Activated T-helper 2 cell treated with anti-CD3 and anti-CD28 coated beads, Interferon-gamma antibody, Interleukin-2, Interleukin-4, amounts not matched to agents 10 μg/mL and 5 μg/mL and 100 μg/mL, durations not matched to agents 14 hours and 24 hours and 36 hours (primary cell): ENCODE results near the gene SHOX. TPM values are rescaled to one million over a fixed set of nuclear protein-coding genes. Genes with fewer than 3 reads are reported as not detected.

Experiments
- DNase-seq: peaks from one replicate; pipeline ENCODE4 v3.0.0; 2021; ENCODE audit warnings: low spot score
- H3K27ac Mint-ChIP-seq: one replicate; pipeline ENCODE4 v1.8.0; 2021; ENCODE audit warnings: mixed read lengths
- H3K27me3 Mint-ChIP-seq: one replicate; pipeline ENCODE4 v1.8.0; 2021; ENCODE audit warnings: low read depth, mixed read lengths
- H3K36me3 Mint-ChIP-seq: one replicate; pipeline ENCODE4 v1.8.0; 2021; ENCODE audit warnings: low read depth, mixed read lengths
- H3K4me1 Mint-ChIP-seq: one replicate; pipeline ENCODE4 v1.8.0; 2021; ENCODE audit warnings: low read depth, mixed read lengths
- H3K4me3 Mint-ChIP-seq: one replicate; pipeline ENCODE4 v1.8.0; 2021; ENCODE audit warnings: low read depth, mild to moderate bottlenecking, moderate library complexity, mixed read lengths
- H3K9me3 Mint-ChIP-seq: one replicate; pipeline ENCODE4 v1.8.0; 2021; ENCODE audit warnings: mixed read lengths
- intact Hi-C: fragments of 100-400 bp; cut with micrococcal nuclease; formaldehyde crosslinking; loops from one replicate; pipeline ENCODE4 v1.15.1; 2023
- total RNA-seq: library from RNA; stranded (reverse); gene quantifications from 2 replicates; pipeline ENCODE4 v1.2.3, GENCODE V29; 2022

The SHOX gene
- total RNA-seq, 1 donor from 2014 or later, result not detected

DNA sequence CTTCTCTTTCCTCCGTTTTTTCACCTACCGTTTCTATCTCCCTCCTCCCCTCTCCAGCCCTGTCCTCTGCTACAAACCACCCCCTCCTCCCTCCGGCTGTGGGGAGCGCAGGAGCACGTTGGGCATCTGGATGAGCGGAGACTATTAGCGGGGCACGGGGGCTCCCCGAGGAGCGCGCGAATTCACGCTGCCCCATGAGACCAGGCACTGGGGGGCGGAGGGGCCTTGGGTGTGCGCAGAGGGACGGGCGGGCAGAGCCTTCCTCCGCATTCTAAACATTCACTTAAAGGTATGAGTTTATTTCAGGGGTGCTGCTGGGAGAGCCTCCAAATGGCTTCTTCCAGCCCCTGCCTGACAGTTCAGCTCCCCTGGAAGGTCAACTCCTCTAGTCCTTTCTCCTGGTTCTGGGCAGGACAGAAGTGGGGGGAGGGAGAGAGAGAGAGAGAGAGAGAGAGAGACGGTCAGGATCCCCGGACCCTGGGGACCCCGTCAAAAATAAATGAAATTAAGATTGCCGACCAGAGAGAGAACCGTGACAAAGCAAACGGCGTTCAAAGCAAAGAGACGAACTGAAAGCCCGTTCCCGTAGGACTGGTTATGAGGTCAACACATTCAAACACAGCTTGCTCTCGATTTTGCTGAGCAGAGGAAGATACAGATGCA lies 5.0 kb downstream of the SHOX start:
- Mint-ChIP-seq H3K9me3 (no peaks in the 10 kb centered on the region), H3K4me3 (no peak overlapping the region), H3K27ac (no peak overlapping the region), H3K36me3 (no peaks in the 10 kb centered on the region), H3K4me1 (no peaks in the 10 kb centered on the region), H3K27me3 (peaks cover 59% of the 10 kb centered on the region)
- intact Hi-C loops, result loop anchor here (2.0 kb wide), 1 partner anchor 15 kb away; no protein-coding TSS in a partner anchor
- DNase-seq, result no peak

DNA sequence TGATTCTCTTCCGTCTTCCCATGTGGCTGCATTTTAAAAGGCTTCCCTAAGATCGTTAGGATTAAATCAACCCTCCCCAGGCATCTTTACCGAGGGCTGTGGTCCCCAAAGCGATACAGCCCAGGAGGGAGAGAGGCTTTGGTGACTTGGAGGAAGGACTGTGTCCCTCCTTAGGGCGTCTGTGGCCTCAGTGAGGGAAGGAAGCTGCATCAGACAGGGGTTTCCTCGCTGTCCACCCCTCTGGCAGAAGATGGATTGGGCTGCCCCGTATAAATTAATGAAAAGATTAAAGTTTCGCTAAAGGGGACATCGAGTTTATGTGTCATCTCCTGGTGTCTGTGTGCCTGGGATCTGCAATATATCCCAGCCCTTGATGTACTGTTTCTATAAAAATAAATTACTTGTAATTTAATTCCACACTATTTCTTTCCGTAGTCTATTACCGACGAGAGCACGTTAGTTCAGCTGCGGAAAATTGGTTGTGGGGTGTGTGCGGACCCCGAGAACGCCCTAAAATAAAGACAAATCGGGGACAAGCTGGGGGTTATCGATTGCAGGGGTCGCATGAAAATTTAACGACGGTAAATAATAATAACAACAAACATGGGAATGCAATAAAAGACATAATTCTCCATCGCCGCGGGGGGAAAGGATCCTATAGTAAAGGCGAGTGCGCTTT lies 6.5 kb downstream of the SHOX start:
- Mint-ChIP-seq H3K9me3 (no peaks in the 10 kb centered on the region), H3K27ac (no peak overlapping the region), H3K4me3 (no peak overlapping the region), H3K36me3 (no peaks in the 10 kb centered on the region), H3K27me3 (peaks cover 48% of the 10 kb centered on the region), H3K4me1 (no peaks in the 10 kb centered on the region)
- no peak for DNase-seq
- intact Hi-C loops, result no loop called here

DNA sequence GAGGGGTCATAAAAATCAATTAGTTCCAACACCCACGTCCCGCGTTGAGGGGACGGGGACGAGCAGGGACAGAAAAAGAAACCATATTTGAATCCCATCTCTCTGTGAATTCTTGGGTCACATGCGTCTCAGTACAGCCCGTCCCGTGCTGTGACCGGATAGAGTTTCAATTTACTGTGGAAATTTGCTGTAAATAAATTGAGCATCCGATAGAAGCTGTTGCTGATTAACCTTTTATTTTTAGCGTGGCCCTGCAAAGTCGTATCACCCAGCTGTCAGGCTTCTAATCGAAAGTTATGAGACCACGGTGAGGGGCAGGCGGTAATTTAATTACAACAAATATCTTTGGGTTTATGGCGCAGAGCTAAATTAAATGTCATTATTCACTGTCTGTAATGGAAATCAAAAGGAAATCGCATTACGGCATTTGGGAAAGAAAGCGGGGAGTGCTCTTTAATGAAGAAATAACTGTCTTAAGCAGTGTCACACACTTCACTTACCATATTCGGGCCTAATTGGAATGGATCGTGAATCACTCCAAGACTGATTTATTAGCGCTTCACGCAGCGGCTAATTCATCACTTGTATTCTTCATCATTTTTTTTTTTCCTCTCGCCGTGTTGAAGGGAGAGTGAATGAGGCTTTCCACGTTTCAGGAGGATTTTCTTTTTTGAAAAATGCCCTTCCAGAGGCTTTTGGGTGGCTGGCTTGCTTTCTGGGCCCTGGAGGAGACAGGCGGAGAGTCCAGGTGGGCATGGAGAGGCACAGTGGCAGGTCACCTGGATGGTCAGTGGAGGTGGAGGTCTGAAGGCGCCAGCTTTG lies 7.3 kb downstream of the SHOX start:
- Mint-ChIP-seq H3K4me1 (no peaks in the 10 kb centered on the region), H3K27ac (no peak overlapping the region), H3K4me3 (no peak overlapping the region), H3K9me3 (no peaks in the 10 kb centered on the region), H3K27me3 (peaks cover 44% of the 10 kb centered on the region), H3K36me3 (no peaks in the 10 kb centered on the region)
- intact Hi-C loops, result no loop called here
- DNase-seq, result no peak

DNA sequence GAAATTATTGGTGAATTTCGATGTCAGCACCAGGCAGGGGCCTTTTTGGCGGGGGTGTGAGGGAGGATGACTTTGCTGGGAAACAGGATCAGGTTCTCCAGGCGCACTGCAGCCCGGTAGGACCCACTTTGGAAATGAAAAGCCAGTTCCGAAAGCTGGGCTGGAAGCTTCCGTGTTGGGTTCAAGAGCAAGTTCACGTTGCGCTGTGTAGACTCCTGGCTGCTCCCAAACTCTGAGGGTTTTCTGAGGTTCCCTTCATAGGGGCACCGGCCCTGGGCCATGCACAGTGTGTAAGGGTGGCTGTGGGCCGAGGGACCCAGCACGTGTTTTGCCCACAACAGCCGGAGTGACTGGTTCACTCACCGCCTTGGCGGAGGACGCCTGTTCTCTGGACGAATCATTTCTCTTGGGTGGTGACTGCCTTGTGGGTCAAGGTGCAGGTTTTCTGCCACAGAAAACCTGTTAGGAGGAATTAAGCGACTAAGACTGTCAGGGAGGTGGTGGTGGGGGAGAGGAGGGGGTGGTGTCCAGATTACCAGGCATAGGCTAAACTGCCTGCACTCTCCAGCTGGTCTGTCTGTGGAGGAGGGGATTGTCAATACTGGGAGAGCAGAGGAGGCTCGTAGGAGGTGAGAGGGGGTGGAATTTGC lies 8.0 kb downstream of the SHOX start:
- Mint-ChIP-seq H3K27me3 (peaks cover 40% of the 10 kb centered on the region), H3K9me3 (no peaks in the 10 kb centered on the region), H3K27ac (no peak overlapping the region), H3K4me3 (no peak overlapping the region), H3K4me1 (no peaks in the 10 kb centered on the region), H3K36me3 (no peaks in the 10 kb centered on the region)
- intact Hi-C loops, result no loop called here
- DNase-seq, result no peak

DNA sequence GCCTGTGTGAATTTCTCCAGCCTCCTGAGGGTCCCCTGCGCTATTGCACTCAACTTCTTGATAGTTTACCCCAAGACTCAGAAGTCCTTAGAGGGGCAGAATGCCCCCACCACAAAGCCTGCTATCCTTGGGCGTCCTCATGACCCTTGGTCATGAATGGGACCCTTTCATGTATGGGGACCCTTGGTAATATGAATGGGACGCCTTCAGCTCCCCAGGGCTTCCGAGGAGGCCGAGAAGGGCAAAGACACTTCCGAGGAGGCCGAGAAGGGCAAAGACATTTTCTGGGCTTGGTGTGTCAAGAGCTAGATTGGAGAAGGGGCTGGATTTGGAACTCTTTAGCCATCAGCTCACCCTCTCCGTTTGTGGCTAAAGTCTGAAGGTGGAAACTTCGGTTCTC lies 8.6 kb downstream of the SHOX start:
- intact Hi-C loops, result no loop called here
- Mint-ChIP-seq H3K4me1 (no peaks in the 10 kb centered on the region), H3K9me3 (no peaks in the 10 kb centered on the region), H3K27me3 (peaks cover 36% of the 10 kb centered on the region), H3K27ac (no peak overlapping the region), H3K36me3 (no peaks in the 10 kb centered on the region), H3K4me3 (no peak overlapping the region)
- DNase-seq, result no peak

DNA sequence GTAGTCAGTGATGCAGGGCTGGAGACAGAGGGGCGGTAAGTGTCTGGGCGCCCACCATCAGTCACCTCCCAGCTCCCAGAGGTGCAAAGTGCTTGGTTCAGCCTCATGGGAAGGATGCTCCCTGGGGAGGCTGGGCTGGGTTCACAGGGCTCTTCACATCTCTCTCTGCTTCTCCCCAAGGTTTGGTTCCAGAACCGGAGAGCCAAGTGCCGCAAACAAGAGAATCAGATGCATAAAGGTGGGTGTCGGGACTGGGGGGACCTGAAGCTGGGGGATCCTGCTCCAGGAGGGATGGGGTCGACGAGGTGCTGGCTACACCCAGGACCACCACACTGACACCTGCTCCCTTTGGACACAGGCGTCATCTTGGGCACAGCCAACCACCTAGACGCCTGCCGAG lies 10.1 kb downstream of the SHOX start:
- Mint-ChIP-seq H3K4me3 (no peak overlapping the region), H3K9me3 (no peaks in the 10 kb centered on the region), H3K27ac (no peak overlapping the region), H3K4me1 (no peaks in the 10 kb centered on the region), H3K36me3 (no peaks in the 10 kb centered on the region), H3K27me3 (peaks cover 37% of the 10 kb centered on the region)
- DNase-seq, result no peak
- intact Hi-C loops, result no loop called here

DNA sequence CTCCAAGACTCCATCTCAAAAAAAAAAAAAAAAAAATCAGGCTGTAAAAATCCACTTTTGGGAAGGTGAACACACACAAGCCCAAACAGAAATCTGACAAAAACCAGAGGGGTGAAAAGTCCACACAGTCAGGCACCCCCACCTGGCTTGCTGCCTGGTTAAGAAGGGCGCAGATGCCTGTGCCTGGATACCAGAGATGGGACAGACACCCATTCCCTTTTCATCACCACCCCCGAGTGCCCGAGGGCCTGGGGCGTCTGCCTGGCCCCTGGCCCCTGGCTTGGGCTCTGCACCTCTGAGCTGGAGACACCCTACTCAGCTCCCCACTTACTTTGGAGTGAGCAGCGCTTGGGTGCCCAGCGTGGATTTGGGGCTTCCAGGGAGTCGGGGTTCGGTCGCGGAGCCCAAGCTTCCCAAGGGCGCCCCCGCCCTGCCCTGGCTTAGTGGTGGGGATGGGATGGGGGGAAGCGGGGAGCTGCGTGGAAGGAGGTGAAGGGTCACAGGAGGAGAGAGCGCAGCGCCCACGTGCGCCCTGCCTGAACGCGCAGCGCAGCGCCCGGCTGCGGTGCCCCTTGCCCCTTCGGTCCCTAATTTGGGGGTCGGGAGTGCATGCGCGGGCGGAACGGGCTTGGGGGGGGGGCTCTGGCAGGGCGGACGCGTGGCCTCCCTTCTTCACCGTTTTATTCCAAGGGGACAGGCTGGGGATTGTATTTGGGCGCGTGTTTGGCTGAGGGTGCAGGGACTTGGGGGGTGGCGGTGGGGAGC lies 11.3 kb downstream of the SHOX start:
- H3K4me3 Mint-ChIP-seq, result no peak overlapping the region
- H3K9me3 Mint-ChIP-seq, result no peaks in the 10 kb centered on the region
- intact Hi-C loops, result no loop called here
- DNase-seq, result no peak
- peaks cover 41% of the 10 kb centered on the region for H3K27me3 Mint-ChIP-seq
- no peaks in the 10 kb centered on the region for H3K36me3 Mint-ChIP-seq
- H3K27ac Mint-ChIP-seq, result no peak overlapping the region
- no peaks in the 10 kb centered on the region for H3K4me1 Mint-ChIP-seq

DNA sequence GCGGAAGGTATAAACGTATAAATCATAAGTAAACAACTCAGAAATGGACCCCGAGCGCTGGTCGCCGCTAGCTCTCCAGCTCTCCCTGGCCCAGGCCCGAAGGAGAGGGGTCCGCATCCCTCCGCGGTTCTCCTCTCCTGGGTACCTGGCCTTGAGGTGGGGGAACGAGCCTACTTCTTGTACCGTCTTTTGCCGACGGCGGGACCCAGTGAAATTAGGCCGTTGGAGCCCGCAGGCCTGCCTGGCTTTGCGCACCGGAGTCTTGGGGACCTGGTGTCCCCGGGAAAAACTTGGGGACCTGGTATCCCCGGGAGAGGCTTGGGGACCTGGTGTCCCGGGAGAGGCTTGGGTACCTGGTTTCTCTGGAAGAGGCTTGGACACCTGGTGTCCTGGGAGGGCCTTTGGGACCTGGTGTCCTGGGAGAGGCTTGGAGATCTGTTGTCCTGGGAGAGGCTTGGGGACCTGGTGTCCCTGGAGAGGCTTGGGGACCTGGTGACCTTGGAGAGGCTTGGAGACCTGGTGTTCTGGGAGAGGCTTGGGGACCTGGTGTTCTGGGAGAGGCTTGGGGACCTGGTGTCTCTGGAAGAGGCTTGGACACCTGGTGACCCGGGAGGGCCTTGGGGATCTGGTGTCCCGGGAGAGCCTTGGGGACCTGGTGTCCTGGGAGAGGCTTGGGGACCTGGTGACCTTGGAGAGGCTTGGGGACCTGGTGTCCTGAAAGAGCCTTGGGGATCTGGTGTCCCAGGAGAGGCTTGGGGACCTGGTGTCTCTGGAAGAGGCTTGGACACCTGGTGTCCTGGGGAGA lies 12.0 kb downstream of the SHOX start:
- H3K4me3 Mint-ChIP-seq, result no peak overlapping the region
- no peaks in the 10 kb centered on the region for H3K36me3 Mint-ChIP-seq
- H3K4me1 Mint-ChIP-seq, result no peaks in the 10 kb centered on the region
- no peaks in the 10 kb centered on the region for H3K9me3 Mint-ChIP-seq
- no peak overlapping the region for H3K27ac Mint-ChIP-seq
- H3K27me3 Mint-ChIP-seq, result peaks cover 33% of the 10 kb centered on the region
- intact Hi-C loops, result no loop called here
- no peak for DNase-seq

DNA sequence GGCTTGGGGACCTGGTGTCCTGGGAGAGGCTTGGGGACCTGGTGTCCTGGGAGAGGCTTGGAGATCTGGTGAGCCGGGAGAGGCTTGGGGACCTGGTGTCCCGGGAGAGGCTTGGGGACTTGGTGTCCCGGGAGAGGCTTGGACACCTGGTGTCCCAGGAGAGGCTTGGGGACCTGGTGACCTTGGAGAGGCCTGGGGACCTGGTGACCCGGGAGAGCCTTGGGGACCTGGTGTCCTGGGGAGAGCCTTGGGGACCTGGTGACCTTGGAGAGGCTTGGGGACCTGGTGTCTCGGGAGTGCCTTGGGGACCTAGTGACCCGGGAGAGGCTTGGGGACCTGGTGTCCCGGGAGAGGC lies 12.6 kb downstream of the SHOX start:
- intact Hi-C loops, result no loop called here
- no peaks in the 10 kb centered on the region for H3K36me3 Mint-ChIP-seq
- H3K27ac Mint-ChIP-seq, result no peak overlapping the region
- H3K27me3 Mint-ChIP-seq, result peaks cover 27% of the 10 kb centered on the region
- no peak for DNase-seq
- H3K4me1 Mint-ChIP-seq, result no peaks in the 10 kb centered on the region
- H3K9me3 Mint-ChIP-seq, result no peaks in the 10 kb centered on the region
- H3K4me3 Mint-ChIP-seq, result no peak overlapping the region

DNA sequence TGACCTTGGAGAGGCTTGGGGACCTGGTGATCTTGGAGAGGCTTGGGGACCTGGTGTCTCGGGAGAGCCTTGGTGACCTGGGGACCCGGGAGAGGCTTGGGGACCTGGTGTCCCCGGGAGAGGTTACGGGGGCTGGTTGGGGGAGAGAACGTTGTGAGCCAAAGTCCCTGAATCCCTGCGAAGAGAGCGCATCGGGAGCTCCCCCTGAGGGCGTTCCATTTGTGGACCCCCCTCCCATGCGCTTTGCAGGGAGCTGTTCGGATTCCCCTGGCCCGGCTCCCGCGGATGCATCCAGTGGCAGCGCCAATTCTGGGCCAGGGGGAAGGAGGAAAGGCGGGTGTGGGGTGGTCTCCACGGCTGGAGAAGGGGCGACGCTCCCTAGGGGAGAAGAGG lies 13.3 kb downstream of the SHOX start:
- H3K27ac Mint-ChIP-seq, result no peak overlapping the region
- H3K4me3 Mint-ChIP-seq, result no peak overlapping the region
- no peaks in the 10 kb centered on the region for H3K9me3 Mint-ChIP-seq
- DNase-seq, result no peak
- no peaks in the 10 kb centered on the region for H3K4me1 Mint-ChIP-seq
- H3K27me3 Mint-ChIP-seq, result peaks cover 23% of the 10 kb centered on the region
- no peaks in the 10 kb centered on the region for H3K36me3 Mint-ChIP-seq
- intact Hi-C loops, result no loop called here

DNA sequence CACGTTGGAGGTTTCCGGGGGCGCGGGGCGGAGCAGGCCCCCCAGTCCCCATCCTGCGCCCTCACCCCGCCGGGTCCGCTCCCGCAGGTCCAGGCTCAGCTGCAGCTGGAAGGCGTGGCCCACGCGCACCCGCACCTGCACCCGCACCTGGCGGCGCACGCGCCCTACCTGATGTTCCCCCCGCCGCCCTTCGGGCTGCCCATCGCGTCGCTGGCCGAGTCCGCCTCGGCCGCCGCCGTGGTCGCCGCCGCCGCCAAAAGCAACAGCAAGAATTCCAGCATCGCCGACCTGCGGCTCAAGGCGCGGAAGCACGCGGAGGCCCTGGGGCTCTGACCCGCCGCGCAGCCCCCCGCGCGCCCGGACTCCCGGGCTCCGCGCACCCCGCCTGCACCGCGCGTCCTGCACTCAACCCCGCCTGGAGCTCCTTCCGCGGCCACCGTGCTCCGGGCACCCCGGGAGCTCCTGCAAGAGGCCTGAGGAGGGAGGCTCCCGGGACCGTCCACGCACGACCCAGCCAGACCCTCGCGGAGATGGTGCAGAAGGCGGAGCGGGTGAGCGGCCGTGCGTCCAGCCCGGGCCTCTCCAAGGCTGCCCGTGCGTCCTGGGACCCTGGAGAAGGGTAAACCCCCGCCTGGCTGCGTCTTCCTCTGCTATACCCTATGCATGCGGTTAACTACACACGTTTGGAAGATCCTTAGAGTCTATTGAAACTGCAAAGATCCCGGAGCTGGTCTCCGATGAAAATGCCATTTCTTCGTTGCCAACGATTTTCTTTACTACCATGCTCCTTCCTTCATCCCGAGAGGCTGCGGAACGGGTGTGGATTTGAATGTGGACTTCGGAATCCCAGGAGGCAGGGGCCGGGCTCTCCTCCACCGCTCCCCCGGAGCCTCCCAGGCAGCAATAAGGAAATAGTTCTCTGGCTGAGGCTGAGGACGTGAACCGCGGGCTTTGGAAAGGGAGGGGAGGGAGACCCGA lies 14.0 kb downstream of the SHOX start:
- H3K27me3 Mint-ChIP-seq, result peaks cover 17% of the 10 kb centered on the region
- no peaks in the 10 kb centered on the region for H3K4me1 Mint-ChIP-seq
- no peak for DNase-seq
- intact Hi-C loops, result no loop called here
- H3K36me3 Mint-ChIP-seq, result no peaks in the 10 kb centered on the region
- no peak overlapping the region for H3K4me3 Mint-ChIP-seq
- no peaks in the 10 kb centered on the region for H3K9me3 Mint-ChIP-seq
- H3K27ac Mint-ChIP-seq, result no peak overlapping the region
